OCI-LY3 (cell line): ENCODE measurements around the gene ZNF41.

Experiments
- EZH2phosphoT487 ChIP-seq: fragments of 200-600 bp; shearing (Covaris generic); IDR thresholded peaks from 2 replicates; pipeline ENCODE4 v1.6.1; 2018; ENCODE audit warnings: antibody characterized with exemption, mixed run types, low read depth
- TF ChIP-seq, protein P1 (sequence below): fragments of 200-600, 300-600 bp; sonication (generic); IDR thresholded peaks from 2 replicates; pipeline ENCODE4 v1.5.1; 2014; ENCODE audit warnings: antibody characterized with exemption, low read length, low read depth

GRCh38 chrX:47497271-47497888 is 14.4 kb upstream of the ZNF41 start:
- TF ChIP-seq, protein P1, sequence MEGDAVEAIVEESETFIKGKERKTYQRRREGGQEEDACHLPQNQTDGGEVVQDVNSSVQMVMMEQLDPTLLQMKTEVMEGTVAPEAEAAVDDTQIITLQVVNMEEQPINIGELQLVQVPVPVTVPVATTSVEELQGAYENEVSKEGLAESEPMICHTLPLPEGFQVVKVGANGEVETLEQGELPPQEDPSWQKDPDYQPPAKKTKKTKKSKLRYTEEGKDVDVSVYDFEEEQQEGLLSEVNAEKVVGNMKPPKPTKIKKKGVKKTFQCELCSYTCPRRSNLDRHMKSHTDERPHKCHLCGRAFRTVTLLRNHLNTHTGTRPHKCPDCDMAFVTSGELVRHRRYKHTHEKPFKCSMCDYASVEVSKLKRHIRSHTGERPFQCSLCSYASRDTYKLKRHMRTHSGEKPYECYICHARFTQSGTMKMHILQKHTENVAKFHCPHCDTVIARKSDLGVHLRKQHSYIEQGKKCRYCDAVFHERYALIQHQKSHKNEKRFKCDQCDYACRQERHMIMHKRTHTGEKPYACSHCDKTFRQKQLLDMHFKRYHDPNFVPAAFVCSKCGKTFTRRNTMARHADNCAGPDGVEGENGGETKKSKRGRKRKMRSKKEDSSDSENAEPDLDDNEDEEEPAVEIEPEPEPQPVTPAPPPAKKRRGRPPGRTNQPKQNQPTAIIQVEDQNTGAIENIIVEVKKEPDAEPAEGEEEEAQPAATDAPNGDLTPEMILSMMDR, result peak; percentile 63
- TF ChIP-seq EZH2phosphoT487, result no peak
